HG03064 (cell line): Measurements from ENCODE around the gene ENTREP1.
"Not testable (repeated sequence)": the region's sequence is repeated elsewhere in the genome, so short reads cannot be mapped to it uniquely, and the experiment has no call there.

ENCODE experiments used
- ATAC-seq: cut with Tn5 transposase; IDR thresholded peaks from one replicate; pipeline ENCODE4 v1.9.1; 2021; ENCODE audit warnings: low read depth; ENCODE audit not compliant: unreplicated experiment

ENTREP1 gene

DNA sequence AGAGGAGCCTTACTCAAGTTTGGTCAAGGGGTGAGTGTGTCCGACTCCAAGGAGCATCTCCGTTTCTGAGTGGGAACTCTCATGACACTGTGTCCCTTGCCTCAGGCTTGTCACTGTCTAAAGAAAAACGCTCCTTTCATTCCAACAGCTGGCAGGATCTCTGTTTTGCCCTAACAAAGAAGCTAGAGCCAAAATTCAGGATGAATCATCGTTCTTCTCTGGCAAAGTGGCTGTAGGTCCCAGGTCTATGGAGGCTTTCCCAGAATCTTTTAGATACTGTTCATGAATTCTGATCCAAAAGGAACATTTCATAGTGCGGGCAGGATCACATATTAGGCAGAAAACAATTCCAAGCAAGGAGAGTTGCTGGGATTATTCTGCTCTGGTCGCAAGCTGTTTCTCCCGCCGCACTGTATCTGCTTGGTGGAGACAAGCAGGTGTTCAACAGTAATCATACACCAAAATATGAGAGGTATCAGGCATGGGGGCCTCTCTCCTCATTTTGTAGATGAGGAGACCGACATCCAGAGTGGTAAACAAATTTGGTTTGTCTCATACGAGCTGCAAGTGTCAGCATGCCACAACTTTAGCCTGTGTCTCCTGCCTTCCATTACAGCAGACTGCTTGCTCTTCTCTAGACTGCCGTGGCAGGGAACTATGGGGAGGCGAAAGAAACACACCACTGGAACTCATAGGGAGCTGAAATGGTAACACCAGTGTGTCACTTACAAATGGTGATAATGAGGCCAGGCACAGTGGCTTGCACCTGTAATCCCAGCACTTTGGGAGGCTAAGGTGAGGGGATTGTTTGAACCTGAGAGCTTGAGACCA, 72.6 kb downstream of the ENTREP1 start:
- no peak for ATAC-seq

- no peak for ATAC-seq
Measured at GRCh38 chr9:69400470-69400869, 75.5 kb downstream of the ENTREP1 start.

DNA sequence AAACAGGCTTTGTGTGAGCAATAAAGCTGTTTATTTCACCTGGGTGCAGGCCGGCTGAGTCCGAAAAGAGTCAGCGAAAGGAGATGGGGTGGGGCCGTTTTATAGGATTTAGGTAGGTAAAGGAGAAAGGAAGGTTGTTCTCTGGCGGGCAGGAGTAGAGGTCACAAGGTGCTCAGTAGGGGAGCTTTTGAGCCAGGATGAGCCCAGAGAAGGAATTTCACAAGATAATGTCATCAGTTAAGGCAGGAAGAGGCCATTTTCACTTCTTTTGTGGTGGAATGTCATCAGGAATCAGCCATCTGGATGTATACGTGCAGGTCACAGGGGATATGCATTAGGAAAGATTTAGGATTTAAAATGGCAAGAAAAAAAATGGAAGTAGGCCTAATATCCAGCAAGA, 84.9 kb downstream of the ENTREP1 start:
- not testable (repeated sequence) for ATAC-seq

- no peak for ATAC-seq
Measured at GRCh38 chr9:69411246-69411645, 86.2 kb downstream of the ENTREP1 start.

DNA sequence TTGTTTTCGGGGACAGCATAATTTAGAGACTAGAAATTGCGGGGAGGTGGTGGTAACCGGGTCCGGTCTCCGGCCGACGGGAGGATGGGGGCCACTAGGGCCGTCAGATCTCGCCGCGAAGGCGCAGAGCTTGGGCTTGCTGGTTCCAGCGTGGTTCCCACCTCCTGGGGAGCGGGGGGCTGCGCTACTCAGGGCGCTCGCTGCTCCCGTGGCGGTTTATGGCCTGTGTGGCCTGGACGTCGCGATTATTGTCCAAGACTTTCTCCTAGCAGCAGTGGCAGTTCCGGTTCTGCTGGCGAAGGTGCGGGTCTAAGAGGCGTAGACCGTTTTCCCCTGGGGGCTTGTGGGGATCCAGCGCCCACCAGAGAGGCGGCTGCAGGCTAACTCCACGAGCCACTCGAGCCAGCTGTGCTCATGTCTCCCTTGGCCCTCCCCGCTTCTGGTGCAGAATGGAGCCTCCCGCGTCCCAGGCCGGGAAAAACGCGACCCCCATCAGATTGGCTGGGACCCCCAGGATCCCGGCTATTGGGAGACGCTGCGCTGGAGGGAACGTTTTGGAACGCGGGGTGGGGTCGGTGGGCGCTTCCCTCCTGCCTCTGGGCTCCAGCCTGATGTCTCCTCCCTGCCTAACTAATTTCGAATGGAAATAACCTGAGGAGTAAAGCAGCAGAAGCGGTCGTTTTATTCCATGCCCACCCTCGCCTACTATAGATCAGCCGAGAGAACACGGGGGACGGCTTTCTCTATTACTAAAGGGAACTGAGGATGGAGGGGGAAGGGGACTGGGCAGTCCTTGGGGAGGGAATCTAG, 87.1 kb downstream of the ENTREP1 start:
- no peak for ATAC-seq

- no peak for ATAC-seq
Measured at GRCh38 chr9:69412741-69413150, 87.7 kb downstream of the ENTREP1 start.

DNA sequence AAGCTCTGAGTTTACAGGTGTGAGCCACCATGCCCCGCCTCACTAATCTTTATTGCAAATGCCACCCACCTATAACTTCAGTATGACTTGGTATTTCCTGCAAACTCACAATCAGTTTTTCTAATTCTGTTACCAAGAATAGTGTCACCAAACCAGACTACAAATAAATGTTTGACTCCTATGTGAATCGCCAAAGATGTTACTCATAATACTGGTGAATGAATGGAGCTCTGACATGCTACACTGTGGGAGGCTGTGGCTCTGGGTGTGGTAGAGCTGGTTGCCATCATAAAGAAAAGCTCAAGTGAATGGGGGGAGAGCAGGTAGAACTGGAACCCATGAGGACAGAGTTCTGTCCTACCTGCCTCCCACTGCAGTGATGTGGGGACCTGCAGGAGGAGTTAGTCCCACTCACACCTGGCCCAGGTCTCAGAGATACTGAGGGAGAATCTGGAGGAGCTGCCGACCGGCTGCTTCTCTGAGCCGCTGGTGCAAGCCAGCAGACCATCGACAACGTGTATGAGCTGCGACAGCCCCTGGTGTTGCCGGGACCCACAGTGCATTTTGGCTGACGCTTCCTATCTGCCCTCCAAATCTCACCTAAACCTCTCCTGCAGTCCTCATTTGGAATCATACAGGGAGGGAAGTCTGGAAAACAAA, 95.7 kb downstream of the ENTREP1 start:
- ATAC-seq, result no peak

DNA sequence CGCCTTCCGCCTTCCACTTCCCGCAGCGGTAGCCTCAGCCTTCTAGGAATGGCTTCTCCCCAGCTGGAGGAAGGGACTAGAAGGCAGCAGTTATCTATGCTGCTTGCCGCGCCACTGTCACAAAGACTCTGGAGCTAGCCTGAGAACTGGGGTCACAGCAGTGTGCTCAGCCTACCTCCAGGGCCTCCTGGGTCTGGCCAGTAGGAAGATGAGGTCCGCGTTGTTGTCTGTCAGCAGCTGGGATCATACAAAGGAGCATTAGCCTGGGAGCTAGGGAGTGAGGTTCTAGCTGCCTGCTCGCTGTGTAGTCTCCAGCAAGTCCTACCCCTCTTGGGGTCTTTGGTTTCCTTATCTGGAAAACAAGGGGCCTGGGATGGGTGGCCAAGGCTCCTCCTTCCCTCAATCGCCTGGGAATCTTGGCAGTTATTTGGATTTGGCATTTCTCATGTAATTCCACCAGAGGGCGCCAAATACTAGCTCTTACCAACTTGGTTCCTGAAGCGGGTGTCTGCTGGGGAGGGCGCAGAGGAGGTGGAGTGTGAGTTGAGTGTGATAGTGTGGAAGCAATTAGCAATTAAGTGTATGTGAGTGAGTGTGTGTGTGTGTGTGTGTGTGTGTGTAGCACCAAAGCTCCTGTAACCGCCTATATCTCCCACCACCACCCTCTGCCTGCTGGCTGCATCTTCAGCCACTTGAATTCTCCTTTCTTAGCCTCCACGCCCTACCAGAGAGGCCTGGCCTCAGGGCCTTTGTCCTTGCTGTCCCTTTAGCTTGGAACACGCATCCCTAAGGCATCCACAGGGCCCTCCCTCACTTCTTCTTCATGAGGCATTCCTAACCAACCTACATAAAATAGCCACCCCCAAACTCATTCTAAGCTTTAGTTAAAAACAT, 97.1 kb downstream of the ENTREP1 start:
- peak; percentile 46 for ATAC-seq

GRCh38 chr9:69425136-69425801, 100.3 kb downstream of the ENTREP1 start:
- no peak for ATAC-seq

DNA sequence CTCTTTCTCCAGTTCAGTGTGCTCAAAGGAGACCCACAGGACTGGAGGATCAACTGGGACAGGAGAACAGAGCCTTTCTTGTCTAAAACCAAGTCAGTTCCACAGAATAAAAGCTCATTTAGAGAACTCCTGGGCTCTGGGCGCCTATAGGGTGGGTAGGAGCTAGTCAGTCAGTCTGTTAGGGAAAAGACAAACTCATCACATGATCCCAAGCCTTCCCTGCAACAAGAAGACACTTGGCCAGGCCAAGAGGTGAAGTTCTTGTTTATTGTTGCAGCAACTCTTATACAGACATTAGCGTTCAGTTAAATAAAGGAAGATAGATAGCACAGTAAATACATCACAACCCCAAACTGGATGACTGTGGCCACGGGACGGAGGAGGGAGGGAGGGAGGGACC, 102.3 kb downstream of the ENTREP1 start:
- no peak for ATAC-seq

DNA sequence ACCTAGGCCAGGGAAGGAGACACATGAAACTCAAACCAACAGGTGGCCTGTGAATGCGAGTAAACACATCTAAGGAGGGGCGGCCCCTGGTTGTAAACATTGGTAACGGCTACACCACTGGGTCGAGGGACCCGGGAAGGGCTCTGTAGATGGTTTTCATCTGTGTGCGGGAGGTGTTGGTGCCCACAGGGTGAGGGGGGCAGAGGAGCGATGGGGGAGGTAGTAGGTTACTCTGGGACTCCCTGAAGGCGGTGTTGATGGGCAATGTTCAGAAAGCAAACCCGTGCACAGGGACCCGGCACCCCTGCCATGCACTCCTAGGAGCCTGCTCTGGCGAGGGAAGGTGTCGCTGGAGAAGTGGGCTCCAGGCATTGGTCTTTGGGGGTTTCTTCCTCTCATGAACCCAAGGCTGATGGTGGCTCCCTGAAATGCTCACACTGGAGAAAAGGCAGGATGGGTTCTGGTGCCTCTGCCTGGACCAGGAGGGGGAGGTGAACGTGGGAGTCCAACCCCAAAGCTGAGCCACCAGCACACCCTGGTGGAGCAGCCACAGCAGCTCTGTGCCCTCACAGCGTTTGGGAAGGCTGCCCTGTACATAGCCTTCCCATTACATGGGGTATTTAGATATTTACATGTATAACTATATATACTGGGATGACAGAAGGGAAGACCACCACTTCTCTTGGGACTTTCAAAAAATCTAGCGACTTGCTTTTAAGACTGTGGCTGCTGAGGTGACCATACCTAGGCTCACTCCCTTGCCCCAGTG, 103.2 kb downstream of the ENTREP1 start:
- ATAC-seq, result no peak

- no peak for ATAC-seq
Measured at GRCh38 chr9:69429281-69429680, 104.3 kb downstream of the ENTREP1 start.

GRCh38 chr9:69430206-69430605, 105.2 kb downstream of the ENTREP1 start:
- no peak for ATAC-seq

- ATAC-seq, result no peak
Measured at GRCh38 chr9:69431203-69431602, 106.2 kb downstream of the ENTREP1 start.

GRCh38 chr9:69431777-69432176, 106.8 kb downstream of the ENTREP1 start:
- ATAC-seq, result no peak

GRCh38 chr9:69432623-69433022, 107.6 kb downstream of the ENTREP1 start:
- ATAC-seq, result no peak

DNA sequence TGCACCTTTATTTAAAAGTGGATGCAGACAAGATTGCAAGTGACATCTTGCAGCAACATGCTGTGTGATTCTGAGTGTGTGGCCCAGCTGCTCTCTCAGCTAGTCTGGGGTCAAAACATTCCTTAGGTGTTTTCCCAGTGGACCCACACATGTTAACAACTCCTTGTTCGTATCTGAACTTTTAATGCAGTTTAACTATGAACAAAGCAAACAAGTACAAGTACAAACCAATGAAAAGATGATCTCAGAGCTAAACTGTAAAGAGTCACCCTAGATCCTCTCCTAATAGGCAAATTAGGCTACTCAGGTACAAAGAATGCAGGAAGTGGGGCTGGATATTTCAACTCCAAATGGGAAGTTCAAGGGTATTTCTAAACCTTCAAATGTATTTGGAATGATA, 108.4 kb downstream of the ENTREP1 start:
- no peak for ATAC-seq

DNA sequence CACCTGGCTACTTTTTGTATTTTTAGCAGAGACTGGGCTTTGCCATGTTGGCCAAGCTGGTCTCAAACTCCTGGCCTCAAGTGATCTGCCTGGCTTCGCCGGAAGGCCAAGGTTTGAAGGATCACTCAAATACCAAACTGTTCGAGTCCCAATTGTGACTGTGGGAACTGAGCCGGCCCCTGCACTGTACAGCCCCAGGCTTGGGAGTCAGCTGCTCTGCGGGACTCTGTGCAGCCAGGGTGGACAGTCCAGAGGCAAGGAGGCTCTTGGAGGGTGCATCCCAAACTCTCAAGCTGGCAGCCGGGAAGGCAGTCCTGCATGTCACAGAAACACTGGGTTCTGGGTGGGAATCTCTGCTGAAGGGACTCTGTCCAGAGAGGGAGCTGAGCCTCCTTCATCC, 109.0 kb downstream of the ENTREP1 start:
- no peak for ATAC-seq

- ATAC-seq, result not testable (repeated sequence)
Measured at GRCh38 chr9:69439654-69440053, 114.6 kb downstream of the ENTREP1 start.
